ENCODE results near the gene CCDC9B.

The CCDC9B gene

GRCh38 chr15:40323239-40323952, 17.3 kb downstream of the CCDC9B start, which contains the start of gene INAFM2:
Gene INAFM2 (plus strand): TSS chr15:40323692. CDS start chr15:40324056, 364 bp downstream.
- Histone ChIP-seq H3K4me3 (ENCODE audit: low read length) (peak within 1 kb of the TSS; percentile 83), H3K36me3 (ENCODE audit: control insufficient read depth, insufficient read depth, low read length, severe bottlenecking) (peaks cover 5% of the 10 kb centered on the region), H3K9me3 (ENCODE audit: control insufficient read depth, low read length) (no peaks in the 10 kb centered on the region), H3K9ac (ENCODE audit: low read length) (peak within 1 kb of the TSS; percentile 85), H3K27me3 (replicated peaks; ENCODE audit: control insufficient read depth, insufficient read depth, low read length) (no peaks in the 10 kb centered on the region), H3K4me1 (ENCODE audit: control insufficient read depth, insufficient read depth, low read length) (peaks cover 38% of the 10 kb centered on the region)
- peak; percentile 93 for DNase-seq (ENCODE audit: low read depth)

DNA sequence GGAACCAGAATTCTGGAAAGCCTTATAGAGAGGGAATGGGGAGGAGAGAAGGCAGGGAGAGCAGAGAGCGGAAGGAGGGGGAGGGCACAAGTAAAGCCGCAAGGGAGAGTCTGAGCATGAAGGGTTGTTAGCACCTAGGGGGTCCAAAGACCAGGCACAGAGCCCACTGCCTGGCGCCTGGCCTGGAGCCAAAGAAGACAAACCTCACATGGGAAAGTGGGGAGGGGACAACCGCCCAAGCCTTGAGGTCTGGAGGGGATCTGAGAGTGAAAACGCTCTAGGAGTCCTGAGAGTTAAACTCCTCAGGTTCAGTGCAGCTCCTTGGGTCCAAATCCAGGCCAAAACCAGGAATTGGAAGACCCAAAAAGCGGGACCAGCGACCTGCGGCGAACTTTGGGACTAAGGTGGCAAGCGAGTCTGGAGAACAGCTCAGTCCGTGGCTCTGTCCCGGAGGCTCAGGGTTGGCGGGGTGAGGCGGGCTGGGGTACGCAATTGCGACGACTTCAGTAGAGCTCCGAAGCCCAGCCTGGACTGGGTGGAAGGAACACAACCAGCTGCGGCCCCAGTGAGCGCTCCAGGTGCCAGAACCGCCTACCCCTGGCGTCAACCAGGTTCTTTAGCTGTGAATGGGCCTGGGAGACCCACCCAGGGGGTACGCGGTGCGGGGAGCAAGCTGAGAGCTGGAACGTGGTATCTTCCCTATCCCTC, 18.1 kb downstream of the CCDC9B start:
- H3K9me3 ChIP-seq (ENCODE audit: control insufficient read depth, low read length), result no peaks in the 10 kb centered on the region
- peak overlapping the region; percentile 60 for H3K4me3 ChIP-seq (ENCODE audit: low read length)
- no peak overlapping the region for H3K9ac ChIP-seq (ENCODE audit: low read length)
- peaks cover 31% of the 10 kb centered on the region for H3K4me1 ChIP-seq (ENCODE audit: control insufficient read depth, insufficient read depth, low read length)
- H3K36me3 ChIP-seq (ENCODE audit: control insufficient read depth, insufficient read depth, low read length, severe bottlenecking), result peaks cover 5% of the 10 kb centered on the region
- no peak for DNase-seq (ENCODE audit: low read depth)
- H3K27me3 ChIP-seq (replicated peaks; ENCODE audit: control insufficient read depth, insufficient read depth, low read length), result no peaks in the 10 kb centered on the region

DNA sequence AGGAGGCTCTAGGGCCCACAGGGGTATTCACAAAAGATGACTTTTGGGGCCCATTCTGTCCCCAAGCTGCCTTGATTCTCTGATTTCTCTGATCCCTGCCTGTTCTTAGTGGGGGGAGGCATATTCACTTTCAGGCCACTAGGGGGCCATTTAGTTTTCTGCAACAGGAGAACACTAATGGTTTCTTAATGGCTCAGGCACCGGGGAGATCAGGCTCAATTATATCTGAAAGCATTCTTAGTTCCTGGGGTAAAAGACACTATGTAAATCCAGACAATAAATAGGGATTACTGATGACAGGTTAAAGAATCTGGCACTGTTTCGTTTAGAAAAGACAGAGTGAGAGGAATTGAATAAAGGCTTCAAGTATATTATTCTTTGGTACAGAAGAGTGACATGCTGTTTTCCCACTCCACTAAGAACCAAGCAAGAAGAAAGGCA, 19.8 kb downstream of the CCDC9B start:
- H3K27me3 ChIP-seq (replicated peaks; ENCODE audit: control insufficient read depth, insufficient read depth, low read length), result peaks cover 3% of the 10 kb centered on the region
- peak; percentile 92 for DNase-seq (ENCODE audit: low read depth)

GRCh38 chr15:40320409-40320808, 20.3 kb downstream of the CCDC9B start:
- H3K36me3 ChIP-seq (ENCODE audit: control insufficient read depth, insufficient read depth, low read length, severe bottlenecking), result no peaks in the 10 kb centered on the region
- peaks cover 3% of the 10 kb centered on the region for H3K27me3 ChIP-seq (replicated peaks; ENCODE audit: control insufficient read depth, insufficient read depth, low read length)
- H3K4me3 ChIP-seq (ENCODE audit: low read length), result no peak overlapping the region
- H3K9me3 ChIP-seq (ENCODE audit: control insufficient read depth, low read length), result no peaks in the 10 kb centered on the region
- no peak for DNase-seq (ENCODE audit: low read depth)
- peak overlapping the region; percentile 13 for H3K9ac ChIP-seq (ENCODE audit: low read length)
- peaks cover 16% of the 10 kb centered on the region for H3K4me1 ChIP-seq (ENCODE audit: control insufficient read depth, insufficient read depth, low read length)

More for the DNA sequence above, 19.8 kb downstream of the CCDC9B start:
- no peak overlapping the region for H3K4me3 ChIP-seq (ENCODE audit: low read length)
- no peaks in the 10 kb centered on the region for H3K9me3 ChIP-seq (ENCODE audit: control insufficient read depth, low read length)
- peak overlapping the region; percentile 13 for H3K9ac ChIP-seq (ENCODE audit: low read length)
- no peaks in the 10 kb centered on the region for H3K36me3 ChIP-seq (ENCODE audit: control insufficient read depth, insufficient read depth, low read length, severe bottlenecking)
- H3K4me1 ChIP-seq (ENCODE audit: control insufficient read depth, insufficient read depth, low read length), result peaks cover 22% of the 10 kb centered on the region

DNA sequence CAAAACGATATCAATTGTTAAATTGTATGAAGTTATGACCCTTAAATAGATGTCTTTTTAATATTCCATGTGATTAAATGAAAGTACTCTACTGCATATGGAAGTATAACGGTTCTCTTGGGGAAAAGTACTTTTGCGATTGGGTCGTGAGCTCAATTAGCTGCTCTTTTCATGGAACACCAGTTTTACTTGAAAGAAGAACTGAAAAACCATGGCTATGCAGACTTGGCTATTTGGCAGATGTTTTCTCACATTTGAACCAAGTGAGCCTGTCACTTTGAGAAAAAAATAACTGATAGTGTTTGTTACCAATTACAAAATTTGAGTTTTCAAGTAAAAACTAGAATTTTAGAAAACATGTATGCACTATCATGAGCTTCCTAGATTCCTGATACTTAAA, 23.2 kb downstream of the CCDC9B start:
- peaks cover 7% of the 10 kb centered on the region for H3K27me3 ChIP-seq (replicated peaks; ENCODE audit: control insufficient read depth, insufficient read depth, low read length)
- no peak for DNase-seq (ENCODE audit: low read depth)
- H3K36me3 ChIP-seq (ENCODE audit: control insufficient read depth, insufficient read depth, low read length, severe bottlenecking), result no peaks in the 10 kb centered on the region
- H3K9me3 ChIP-seq (ENCODE audit: control insufficient read depth, low read length), result no peaks in the 10 kb centered on the region
- H3K4me1 ChIP-seq (ENCODE audit: control insufficient read depth, insufficient read depth, low read length), result peaks cover 18% of the 10 kb centered on the region
- no peak overlapping the region for H3K9ac ChIP-seq (ENCODE audit: low read length)
- H3K4me3 ChIP-seq (ENCODE audit: low read length), result no peak overlapping the region

DNA sequence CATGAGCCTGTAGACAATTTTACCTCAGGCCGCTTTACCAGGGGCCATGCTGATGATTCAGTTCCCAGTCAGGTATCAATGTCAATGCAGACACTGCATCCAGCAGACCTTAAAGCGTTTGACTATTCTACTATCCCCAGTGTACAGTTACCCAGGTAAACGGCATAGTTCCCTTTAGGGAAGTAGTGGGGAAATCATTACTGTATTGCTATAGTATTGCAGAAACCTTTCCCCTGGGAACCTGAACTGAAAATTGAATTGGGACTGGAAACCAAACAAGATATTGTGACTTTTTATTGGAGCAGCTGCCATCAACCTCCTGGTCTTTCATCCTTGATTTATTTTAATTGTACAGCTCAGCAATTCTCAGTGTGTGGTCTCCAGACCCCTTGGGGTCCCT, 23.8 kb downstream of the CCDC9B start:
- Histone ChIP-seq H3K9ac (ENCODE audit: low read length) (no peak overlapping the region), H3K4me1 (ENCODE audit: control insufficient read depth, insufficient read depth, low read length) (peaks cover 14% of the 10 kb centered on the region), H3K36me3 (ENCODE audit: control insufficient read depth, insufficient read depth, low read length, severe bottlenecking) (no peaks in the 10 kb centered on the region), H3K27me3 (replicated peaks; ENCODE audit: control insufficient read depth, insufficient read depth, low read length) (peaks cover 13% of the 10 kb centered on the region), H3K4me3 (ENCODE audit: low read length) (no peak overlapping the region), H3K9me3 (ENCODE audit: control insufficient read depth, low read length) (no peaks in the 10 kb centered on the region)
- DNase-seq (ENCODE audit: low read depth), result no peak

DNA sequence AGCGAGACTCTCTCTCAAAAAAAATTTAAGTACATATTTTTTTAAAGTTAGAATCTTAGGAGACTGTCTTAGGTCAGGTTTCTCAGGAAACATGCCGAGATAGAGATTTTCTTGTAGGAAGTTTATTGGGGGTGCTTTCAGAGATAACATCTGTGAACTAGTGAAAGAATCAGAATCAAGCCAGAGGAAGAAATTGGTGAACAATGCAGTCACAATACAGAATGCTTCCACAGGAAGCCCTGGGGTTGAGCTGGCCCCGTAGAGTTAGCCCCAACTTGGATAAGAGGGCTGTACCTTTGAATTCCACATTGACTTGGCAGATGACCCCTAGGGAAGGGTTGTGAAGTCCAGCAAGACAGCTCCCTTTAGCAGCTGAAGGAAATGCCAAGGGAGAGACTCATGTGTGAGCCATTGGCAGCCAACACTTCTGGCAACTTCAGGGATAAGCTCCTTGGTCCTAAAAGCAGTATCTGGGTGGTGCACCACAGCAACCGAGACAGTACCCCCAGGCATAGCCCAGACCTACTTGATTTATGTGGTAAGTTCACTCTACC, 25.9 kb downstream of the CCDC9B start:
- Histone ChIP-seq H3K4me1 (ENCODE audit: control insufficient read depth, insufficient read depth, low read length) (peaks cover 14% of the 10 kb centered on the region), H3K9ac (ENCODE audit: low read length) (no peak overlapping the region), H3K9me3 (ENCODE audit: control insufficient read depth, low read length) (no peaks in the 10 kb centered on the region), H3K4me3 (ENCODE audit: low read length) (no peak overlapping the region), H3K36me3 (ENCODE audit: control insufficient read depth, insufficient read depth, low read length, severe bottlenecking) (no peaks in the 10 kb centered on the region), H3K27me3 (replicated peaks; ENCODE audit: control insufficient read depth, insufficient read depth, low read length) (peaks cover 33% of the 10 kb centered on the region)
- peak; percentile 38 for DNase-seq (ENCODE audit: low read depth)

GRCh38 chr15:40313531-40314398, 27.0 kb downstream of the CCDC9B start:
- Histone ChIP-seq H3K9me3 (ENCODE audit: control insufficient read depth, low read length) (no peaks in the 10 kb centered on the region), H3K27me3 (replicated peaks; ENCODE audit: control insufficient read depth, insufficient read depth, low read length) (peaks cover 43% of the 10 kb centered on the region), H3K36me3 (ENCODE audit: control insufficient read depth, insufficient read depth, low read length, severe bottlenecking) (no peaks in the 10 kb centered on the region), H3K9ac (ENCODE audit: low read length) (no peak overlapping the region), H3K4me3 (ENCODE audit: low read length) (no peak overlapping the region), H3K4me1 (ENCODE audit: control insufficient read depth, insufficient read depth, low read length) (peaks cover 14% of the 10 kb centered on the region)
- peak; percentile 34 for DNase-seq (ENCODE audit: low read depth)

GRCh38 chr15:40312370-40313158, 28.2 kb downstream of the CCDC9B start:
- no peaks in the 10 kb centered on the region for H3K9me3 ChIP-seq (ENCODE audit: control insufficient read depth, low read length)
- no peak overlapping the region for H3K9ac ChIP-seq (ENCODE audit: low read length)
- H3K4me1 ChIP-seq (ENCODE audit: control insufficient read depth, insufficient read depth, low read length), result peaks cover 14% of the 10 kb centered on the region
- no peak for DNase-seq (ENCODE audit: low read depth)
- no peaks in the 10 kb centered on the region for H3K36me3 ChIP-seq (ENCODE audit: control insufficient read depth, insufficient read depth, low read length, severe bottlenecking)
- no peak overlapping the region for H3K4me3 ChIP-seq (ENCODE audit: low read length)
- peaks cover 47% of the 10 kb centered on the region for H3K27me3 ChIP-seq (replicated peaks; ENCODE audit: control insufficient read depth, insufficient read depth, low read length)

- H3K4me3 ChIP-seq (ENCODE audit: low read length), result no peak overlapping the region
- peaks cover 60% of the 10 kb centered on the region for H3K27me3 ChIP-seq (replicated peaks; ENCODE audit: control insufficient read depth, insufficient read depth, low read length)
- H3K36me3 ChIP-seq (ENCODE audit: control insufficient read depth, insufficient read depth, low read length, severe bottlenecking), result no peaks in the 10 kb centered on the region
- no peaks in the 10 kb centered on the region for H3K9me3 ChIP-seq (ENCODE audit: control insufficient read depth, low read length)
- H3K9ac ChIP-seq (ENCODE audit: low read length), result no peak overlapping the region
- H3K4me1 ChIP-seq (ENCODE audit: control insufficient read depth, insufficient read depth, low read length), result peaks cover 14% of the 10 kb centered on the region
- DNase-seq (ENCODE audit: low read depth), result no peak
Observed at GRCh38 chr15:40310993-40311392, 29.7 kb downstream of the CCDC9B start.

Measured in adipocyte (in vitro differentiated cells).